ENCODE data around the gene PPARD. TPM values are rescaled to one million over a fixed set of nuclear protein-coding genes. Genes with fewer than 3 reads are reported as not detected.
A peak's percentile ranks its signal among the peaks of the same experiment; 100 is the strongest.

PPARD gene
- total RNA-seq, 2 donors from 2014 or later, result 21.2 to 24.1 TPM

GRCh38 chr6:35471836-35472345, 129.5 kb downstream of the PPARD start:
- TF ChIP-seq CTCF (IDR thresholded peaks at IDR 0.05) (no peak), POLR2AphosphoS5 (IDR thresholded peaks at IDR 0.05) (no peak), POLR2A (IDR thresholded peaks at IDR 0.05) (no peak)
- peak overlapping the region; percentile 49 to 90 for H3K27ac ChIP-seq
- intact Hi-C loops (cut with DNase I), result no loop called here
- H3K4me1 ChIP-seq (replicated peaks), result no peaks in the 10 kb centered on the region
- H3K36me3 ChIP-seq, result no peaks in the 10 kb centered on the region
- H3K4me3 ChIP-seq, result no peak overlapping the region
- no peaks in the 10 kb centered on the region for H3K27me3 ChIP-seq (replicated peaks; ENCODE audit: insufficient read depth)
- DNase-seq (ENCODE audit: low spot score), result no peak
- H3K9me3 ChIP-seq, result no peaks in the 10 kb centered on the region
- 51% methylated on average over 8 of the region's 8 CpGs for WGBS

- 75% methylated on average over 9 of the region's 9 CpGs for WGBS
- no peak overlapping the region for H3K27ac ChIP-seq
- H3K4me3 ChIP-seq, result no peak overlapping the region
- no peaks in the 10 kb centered on the region for H3K27me3 ChIP-seq (replicated peaks; ENCODE audit: insufficient read depth)
- no peaks in the 10 kb centered on the region for H3K9me3 ChIP-seq
- H3K4me1 ChIP-seq (replicated peaks), result no peaks in the 10 kb centered on the region
- intact Hi-C loops (cut with DNase I), result no loop called here
- DNase-seq (ENCODE audit: low spot score), result no peak
- TF ChIP-seq POLR2A (IDR thresholded peaks at IDR 0.05), result no peak
- TF ChIP-seq CTCF (IDR thresholded peaks at IDR 0.05), result no peak
- TF ChIP-seq POLR2AphosphoS5 (IDR thresholded peaks at IDR 0.05), result no peak
- peaks cover 0 to 2% of the 10 kb centered on the region in 2 donors for H3K36me3 ChIP-seq
Observed at GRCh38 chr6:35473075-35473849, 130.9 kb downstream of the PPARD start.

- Histone ChIP-seq H3K36me3 (peaks cover 0 to 6% of the 10 kb centered on the region in 2 donors), H3K9me3 (no peaks in the 10 kb centered on the region)
- intact Hi-C loops (cut with DNase I), result no loop called here
Observed at GRCh38 chr6:35473850-35474130, 131.4 kb downstream of the PPARD start.

GRCh38 chr6:35474131-35474941, 132.0 kb downstream of the PPARD start:
- H3K36me3 ChIP-seq, result peaks cover 0 to 6% of the 10 kb centered on the region in 2 donors
- no peaks in the 10 kb centered on the region for H3K4me1 ChIP-seq (replicated peaks)
- DNase-seq (ENCODE audit: low spot score), result no peak
- TF ChIP-seq POLR2A (IDR thresholded peaks at IDR 0.05) (no peak), POLR2AphosphoS5 (IDR thresholded peaks at IDR 0.05) (no peak), CTCF (IDR thresholded peaks at IDR 0.05) (no peak)
- WGBS, result 85% methylated on average over 14 of the region's 14 CpGs
- no peaks in the 10 kb centered on the region for H3K27me3 ChIP-seq (replicated peaks; ENCODE audit: insufficient read depth)
- intact Hi-C loops (cut with DNase I), result no loop called here
- no peaks in the 10 kb centered on the region for H3K9me3 ChIP-seq
- H3K4me3 ChIP-seq, result no peak overlapping the region
- H3K27ac ChIP-seq, result no peak overlapping the region

More at GRCh38 chr6:35473850-35474130, 131.4 kb downstream of the PPARD start:
- Histone ChIP-seq H3K27me3 (replicated peaks; ENCODE audit: insufficient read depth) (no peaks in the 10 kb centered on the region), H3K27ac (no peak overlapping the region), H3K4me3 (no peak overlapping the region), H3K4me1 (replicated peaks) (no peaks in the 10 kb centered on the region)
- TF ChIP-seq POLR2AphosphoS5 (IDR thresholded peaks at IDR 0.05) (no peak), POLR2A (IDR thresholded peaks at IDR 0.05) (no peak), CTCF (IDR thresholded peaks at IDR 0.05) (no peak)
- DNase-seq (ENCODE audit: low spot score), result no peak
